ENCODE measurements around the gene MPND. TPM values are rescaled to one million over a fixed set of nuclear protein-coding genes. Genes with fewer than 3 reads are reported as not detected.

MPND gene
- total RNA-seq, 1 donor from 2014 or later = 3.9 TPM

DNA sequence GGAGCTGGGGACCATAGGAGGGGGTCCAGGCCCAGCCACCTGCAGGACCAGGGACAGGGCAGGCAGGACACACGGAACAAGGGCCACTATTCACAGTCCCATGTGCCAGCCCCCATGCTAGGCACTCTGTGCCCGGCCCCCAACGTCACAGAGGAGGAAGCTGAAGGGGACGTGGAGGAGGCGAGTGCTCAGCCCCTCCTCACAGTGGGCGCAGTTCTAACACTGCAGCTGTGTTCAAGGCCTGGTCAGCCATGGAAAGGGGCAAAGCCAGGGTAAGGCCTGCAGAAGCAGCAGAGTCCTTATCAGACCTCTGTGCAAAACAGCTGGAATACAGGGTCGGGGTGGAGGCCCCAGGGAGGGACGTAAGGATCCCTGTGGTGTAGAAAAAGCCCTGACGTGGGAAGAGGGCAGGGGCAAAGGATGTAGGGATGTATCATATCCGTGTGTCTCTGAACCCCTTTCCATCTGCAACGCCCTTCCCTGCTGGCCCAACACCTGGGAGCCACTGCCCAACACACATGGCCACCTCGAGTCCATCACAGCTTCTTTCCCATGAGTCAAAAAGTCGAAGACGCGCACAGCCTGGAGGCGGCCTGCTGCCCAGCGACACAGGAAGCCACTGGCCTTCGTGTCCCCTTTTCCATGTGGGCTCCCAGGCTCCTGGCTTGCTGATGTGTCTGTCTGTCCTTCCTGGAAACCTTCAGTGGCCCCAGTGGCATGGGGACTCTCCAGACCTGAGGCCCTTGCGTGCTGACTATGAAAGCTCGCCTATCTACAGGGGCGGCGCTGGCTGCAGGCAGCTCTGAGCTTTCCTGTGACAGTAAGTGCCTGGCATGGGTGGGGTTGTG lies 29.0 kb downstream of the MPND start:
- no peak overlapping the region for H3K4me3 ChIP-seq (ENCODE audit: low read depth, low read length)
- no peak for TF ChIP-seq CTCF (conservative IDR thresholded peaks at IDR 0.05; ENCODE audit: low read depth, low read length)
- DNase-seq (ENCODE audit: low read depth) = no peak

GRCh38 chr19:4373013-4373367 lies 29.6 kb downstream of the MPND start:
- DNase-seq (ENCODE audit: low read depth) = no peak
- no peak overlapping the region for H3K4me3 ChIP-seq (ENCODE audit: low read depth, low read length)
- no peak for TF ChIP-seq CTCF (conservative IDR thresholded peaks at IDR 0.05; ENCODE audit: low read depth, low read length)

DNA sequence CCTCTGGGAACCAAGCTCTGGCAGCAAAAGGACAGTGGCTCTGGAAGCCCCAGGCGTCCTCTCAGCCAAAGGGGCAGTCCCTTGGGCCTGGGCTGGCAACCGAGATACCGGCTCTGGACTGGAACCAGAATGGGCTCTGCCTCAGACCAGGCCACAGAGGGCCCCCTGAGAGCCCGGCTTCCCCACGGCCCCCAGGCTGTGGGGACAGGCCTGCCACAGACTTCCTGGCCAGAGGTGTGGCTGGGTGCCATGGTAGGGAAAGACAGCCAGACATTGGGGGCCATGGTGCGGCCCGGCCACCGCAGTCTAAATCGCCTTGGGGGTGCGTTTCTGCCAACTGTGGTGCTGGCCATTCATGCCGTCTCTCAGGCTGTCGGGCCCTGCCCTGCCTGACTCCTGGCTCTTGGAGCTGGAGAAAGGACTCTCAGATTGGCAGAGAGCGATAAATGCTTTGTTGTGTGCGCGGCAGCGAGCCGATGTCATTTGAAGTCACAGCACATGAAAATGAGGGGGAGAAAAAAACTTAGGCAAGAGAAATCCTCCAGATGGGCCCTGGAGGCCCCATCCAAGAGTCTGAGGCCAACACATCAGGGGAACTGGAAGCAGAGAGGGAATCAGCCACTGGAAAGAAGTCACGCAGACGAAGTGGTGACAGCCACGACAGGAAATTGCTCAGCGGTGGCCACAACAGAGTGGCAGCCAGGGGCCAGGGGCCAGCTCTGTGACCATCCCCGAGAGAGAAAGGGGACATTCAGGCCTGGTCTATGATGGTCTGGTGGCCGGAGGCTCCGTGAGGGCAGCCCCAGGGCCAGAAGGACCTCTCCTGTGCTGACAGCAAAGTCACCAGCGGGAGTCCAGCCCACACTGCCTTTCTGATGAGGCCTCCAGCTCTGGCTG lies 30.5 kb downstream of the MPND start:
- no peak for TF ChIP-seq CTCF (conservative IDR thresholded peaks at IDR 0.05; ENCODE audit: low read depth, low read length)
- no peak for DNase-seq (ENCODE audit: low read depth)
- H3K4me3 ChIP-seq (ENCODE audit: low read depth, low read length) = no peak overlapping the region

GRCh38 chr19:4374498-4375163 lies 31.3 kb downstream of the MPND start:
- H3K4me3 ChIP-seq (ENCODE audit: low read depth, low read length) = no peak overlapping the region
- TF ChIP-seq CTCF (conservative IDR thresholded peaks at IDR 0.05; ENCODE audit: low read depth, low read length) = peak; percentile 18
- DNase-seq (ENCODE audit: low read depth) = no peak

DNA sequence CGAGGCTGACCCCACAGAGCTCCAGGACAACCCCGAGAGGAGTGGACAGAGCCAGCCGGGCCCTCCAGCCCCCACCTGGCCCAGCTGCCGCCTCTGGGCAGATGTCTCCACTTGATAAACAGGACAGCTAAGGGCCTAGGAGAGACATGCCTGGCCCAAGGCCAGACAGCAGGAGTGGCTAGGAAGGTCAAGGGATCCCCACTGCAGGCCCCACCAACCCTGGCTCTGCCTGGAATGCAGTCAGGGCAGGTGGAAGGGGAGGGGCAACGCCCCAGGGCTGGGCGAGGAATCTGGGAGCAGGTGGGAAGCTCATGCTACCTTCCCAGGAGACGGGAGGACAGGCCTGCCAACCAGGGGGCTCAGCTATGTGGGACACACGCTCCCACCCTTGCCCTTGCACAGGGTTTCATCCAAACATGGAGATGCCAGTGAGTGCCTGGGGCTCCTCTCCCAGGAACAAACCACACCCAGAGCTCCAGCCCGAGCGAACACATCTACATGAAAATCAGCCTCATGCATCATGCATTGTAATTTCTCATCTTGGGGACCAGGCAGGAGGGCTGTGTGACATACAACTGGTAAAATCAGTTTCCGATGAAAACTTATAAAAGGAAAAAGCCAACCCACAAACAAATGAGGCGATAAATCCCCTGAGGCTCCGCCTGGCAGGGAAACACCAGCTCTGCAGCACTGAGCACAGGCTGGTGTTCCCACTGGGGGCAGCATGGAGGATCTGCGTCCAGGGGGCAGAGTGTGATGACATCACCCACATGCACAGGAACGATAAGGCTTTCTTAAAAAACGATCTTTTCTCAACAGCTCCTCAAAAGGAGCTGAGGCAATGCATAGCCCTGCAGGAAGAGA lies 32.0 kb downstream of the MPND start:
- no peak overlapping the region for H3K4me3 ChIP-seq (ENCODE audit: low read depth, low read length)
- TF ChIP-seq CTCF (conservative IDR thresholded peaks at IDR 0.05; ENCODE audit: low read depth, low read length) = no peak
- no peak for DNase-seq (ENCODE audit: low read depth)

GRCh38 chr19:4376028-4376670 lies 32.8 kb downstream of the MPND start:
- DNase-seq (ENCODE audit: low read depth) = no peak
- no peak overlapping the region for H3K4me3 ChIP-seq (ENCODE audit: low read depth, low read length)

More at GRCh38 chr19:4376028-4376670, 32.8 kb downstream of the MPND start:
- TF ChIP-seq CTCF (conservative IDR thresholded peaks at IDR 0.05; ENCODE audit: low read depth, low read length) = no peak
